Measurements from ENCODE around the gene POLA2. TPM values are rescaled to one million over a fixed set of nuclear protein-coding genes. Genes with fewer than 3 reads are reported as not detected.
"Not testable (repeated sequence)": the region's sequence is repeated elsewhere in the genome, so short reads cannot be mapped to it uniquely, and the experiment has no call there.

Gene POLA2
- total RNA-seq, 2 experiments from 2014 or later: 55.2 to 63.8 TPM

DNA sequence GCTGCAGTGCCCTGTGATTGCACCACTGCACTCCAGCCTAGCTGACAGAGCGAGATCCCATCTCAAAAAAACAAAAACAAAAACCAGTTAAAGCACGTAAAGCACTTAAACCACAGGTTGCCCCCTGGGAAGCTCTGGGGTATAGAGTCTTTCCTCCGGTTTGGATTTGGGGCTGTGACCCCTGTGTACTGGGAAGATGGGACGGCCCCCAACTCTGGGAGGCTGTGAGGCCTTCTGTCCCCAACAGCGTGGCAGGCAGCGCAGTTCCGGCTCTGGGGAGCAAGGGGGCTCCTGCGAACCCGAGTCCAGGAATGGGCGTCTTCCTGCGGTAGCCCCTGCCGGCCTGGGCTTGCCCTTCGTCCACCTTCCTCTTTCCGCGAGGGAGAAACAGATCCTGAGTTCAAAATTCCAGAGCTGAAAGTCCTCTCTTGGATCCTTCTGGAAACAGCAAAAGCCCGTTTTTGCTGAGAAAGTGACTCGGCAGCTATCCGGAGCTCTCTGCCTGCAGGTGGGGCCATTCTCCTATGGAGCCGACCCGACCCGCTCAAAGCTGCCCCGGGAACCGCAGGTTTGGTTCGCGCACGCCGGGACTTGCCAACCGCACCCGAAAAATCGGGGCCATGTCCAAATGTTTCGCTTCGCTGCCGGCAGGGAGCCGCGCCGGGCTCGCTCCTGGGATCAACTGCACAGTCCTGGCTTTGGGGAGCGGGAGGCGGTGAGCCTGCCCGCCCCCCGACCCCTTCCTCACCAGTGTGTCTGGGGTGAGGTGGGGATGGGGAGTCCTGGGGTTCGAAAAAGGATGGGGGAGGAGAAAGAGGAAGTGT, 36.3 kb upstream of the POLA2 start:
- ATAC-seq (peak; percentile 85), DNase-seq (peak; percentile 76)
- Mint-ChIP-seq H3K9me3 (no peaks in the 10 kb centered on the region), H3K27me3 (peaks cover 19% of the 10 kb centered on the region), H3K36me3 (ENCODE audit: low read depth) (no peaks in the 10 kb centered on the region), H3K4me1 (ENCODE audit: low read depth) (peaks cover 7% of the 10 kb centered on the region), H3K27ac (no peak overlapping the region), H3K4me3 (peak overlapping the region; percentile 72)
- TF ChIP-seq, protein P1, sequence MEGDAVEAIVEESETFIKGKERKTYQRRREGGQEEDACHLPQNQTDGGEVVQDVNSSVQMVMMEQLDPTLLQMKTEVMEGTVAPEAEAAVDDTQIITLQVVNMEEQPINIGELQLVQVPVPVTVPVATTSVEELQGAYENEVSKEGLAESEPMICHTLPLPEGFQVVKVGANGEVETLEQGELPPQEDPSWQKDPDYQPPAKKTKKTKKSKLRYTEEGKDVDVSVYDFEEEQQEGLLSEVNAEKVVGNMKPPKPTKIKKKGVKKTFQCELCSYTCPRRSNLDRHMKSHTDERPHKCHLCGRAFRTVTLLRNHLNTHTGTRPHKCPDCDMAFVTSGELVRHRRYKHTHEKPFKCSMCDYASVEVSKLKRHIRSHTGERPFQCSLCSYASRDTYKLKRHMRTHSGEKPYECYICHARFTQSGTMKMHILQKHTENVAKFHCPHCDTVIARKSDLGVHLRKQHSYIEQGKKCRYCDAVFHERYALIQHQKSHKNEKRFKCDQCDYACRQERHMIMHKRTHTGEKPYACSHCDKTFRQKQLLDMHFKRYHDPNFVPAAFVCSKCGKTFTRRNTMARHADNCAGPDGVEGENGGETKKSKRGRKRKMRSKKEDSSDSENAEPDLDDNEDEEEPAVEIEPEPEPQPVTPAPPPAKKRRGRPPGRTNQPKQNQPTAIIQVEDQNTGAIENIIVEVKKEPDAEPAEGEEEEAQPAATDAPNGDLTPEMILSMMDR (IDR thresholded peaks at IDR 0.05): peak; percentile 58
- CTCF ChIA-PET: interaction anchor here (0.6 to 6.0 kb wide), 27 partner anchors 10 to 305 kb away, joined by 3 to 55 read pairs (median 5); partner anchors contain the start of genes CAPN1, CDC42EP2, DPF2 and POLA2
- intact Hi-C loops (cut with micrococcal nuclease): loop anchor here (10.0 kb wide), 1 partner anchor 89 kb away; the partner anchor contains the start of gene CDC42EP2
- POLR2A ChIA-PET: interaction anchor here (1.1 to 2.9 kb wide), 4 partner anchors 13 to 197 kb away, joined by 3 to 14 read pairs (median 4); partner anchors contain the start of genes CDC42EP2 and POLA2

DNA sequence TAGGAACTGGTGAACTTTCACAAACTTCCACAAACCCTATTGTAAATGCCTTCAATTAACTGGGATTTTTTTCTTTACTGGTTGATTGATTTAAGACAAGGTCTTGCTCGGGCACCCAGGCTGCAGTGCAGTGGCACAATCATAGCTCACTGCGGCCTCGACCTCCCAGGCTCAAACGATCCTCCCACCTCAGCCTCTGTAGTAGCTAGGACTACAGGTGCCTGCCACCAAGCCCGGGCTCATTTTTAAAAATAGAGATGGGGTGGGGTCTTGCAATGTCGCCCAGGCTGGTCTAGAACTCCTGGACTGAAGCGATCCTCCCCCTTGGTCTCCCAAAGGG, 35.7 kb upstream of the POLA2 start:
- intact Hi-C loops (cut with micrococcal nuclease): loop anchor here (10.0 kb wide), 1 partner anchor 89 kb away; the partner anchor contains the start of gene CDC42EP2
- Mint-ChIP-seq H3K27me3 (peaks cover 19% of the 10 kb centered on the region), H3K27ac (no peak overlapping the region), H3K4me1 (ENCODE audit: low read depth) (peaks cover 7% of the 10 kb centered on the region), H3K9me3 (no peaks in the 10 kb centered on the region), H3K36me3 (ENCODE audit: low read depth) (no peaks in the 10 kb centered on the region), H3K4me3 (peak overlapping the region; percentile 72)
- ATAC-seq (no peak), DNase-seq (no peak)
- ChIA-PET POLR2A (interaction anchor here (1.1 to 2.9 kb wide), 4 partner anchors 14 to 197 kb away, joined by 3 to 14 read pairs (median 4); partner anchors contain the start of genes CDC42EP2 and POLA2), CTCF (interaction anchor here (0.6 to 6.0 kb wide), 22 partner anchors 10 to 108 kb away, joined by 3 to 55 read pairs (median 6); partner anchors contain the start of genes CDC42EP2, DPF2, POLA2 and SPDYC)
- TF ChIP-seq, protein P1 (IDR thresholded peaks at IDR 0.05): no peak

DNA sequence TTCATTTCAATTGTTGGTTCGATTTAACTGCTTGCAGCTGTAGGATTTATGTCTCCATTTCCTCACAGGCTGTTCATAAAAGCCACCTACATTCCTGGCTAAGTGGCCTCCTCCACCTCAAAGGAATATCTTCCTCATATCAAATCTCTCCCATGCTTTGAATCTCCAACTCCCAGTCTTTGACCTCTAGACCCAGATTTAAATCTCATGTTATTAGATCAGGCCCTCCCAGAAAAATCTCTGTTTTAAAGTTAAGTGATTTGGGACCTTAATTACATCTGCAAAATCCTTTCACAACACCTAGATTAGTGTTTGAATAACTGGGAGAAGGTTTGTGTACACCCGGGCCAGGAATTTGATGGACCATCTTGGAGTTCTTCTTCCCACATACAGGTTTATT, 33.9 kb upstream of the POLA2 start:
- POLR2A ChIA-PET: interaction anchor here (0.6 to 1.4 kb wide), 2 partner anchors 83 to 132 kb away, joined by 3 read pairs; partner anchors contain the start of gene VPS51
- Mint-ChIP-seq H3K27me3 (peaks cover 19% of the 10 kb centered on the region), H3K4me3 (no peak overlapping the region), H3K9me3 (no peaks in the 10 kb centered on the region), H3K36me3 (ENCODE audit: low read depth) (no peaks in the 10 kb centered on the region), H3K4me1 (ENCODE audit: low read depth) (peaks cover 7% of the 10 kb centered on the region), H3K27ac (no peak overlapping the region)
- TF ChIP-seq, protein P1 (IDR thresholded peaks at IDR 0.05): no peak
- ATAC-seq (no peak), DNase-seq (no peak)
- CTCF ChIA-PET: interaction anchor here (1.4 to 6.0 kb wide), 4 partner anchors 22 to 101 kb away, joined by 3 to 55 read pairs (median 20); partner anchors contain the start of gene CDC42EP2
- intact Hi-C loops (cut with micrococcal nuclease): loop anchor here (10.0 kb wide), 1 partner anchor 87 kb away; the partner anchor contains the start of gene CDC42EP2

DNA sequence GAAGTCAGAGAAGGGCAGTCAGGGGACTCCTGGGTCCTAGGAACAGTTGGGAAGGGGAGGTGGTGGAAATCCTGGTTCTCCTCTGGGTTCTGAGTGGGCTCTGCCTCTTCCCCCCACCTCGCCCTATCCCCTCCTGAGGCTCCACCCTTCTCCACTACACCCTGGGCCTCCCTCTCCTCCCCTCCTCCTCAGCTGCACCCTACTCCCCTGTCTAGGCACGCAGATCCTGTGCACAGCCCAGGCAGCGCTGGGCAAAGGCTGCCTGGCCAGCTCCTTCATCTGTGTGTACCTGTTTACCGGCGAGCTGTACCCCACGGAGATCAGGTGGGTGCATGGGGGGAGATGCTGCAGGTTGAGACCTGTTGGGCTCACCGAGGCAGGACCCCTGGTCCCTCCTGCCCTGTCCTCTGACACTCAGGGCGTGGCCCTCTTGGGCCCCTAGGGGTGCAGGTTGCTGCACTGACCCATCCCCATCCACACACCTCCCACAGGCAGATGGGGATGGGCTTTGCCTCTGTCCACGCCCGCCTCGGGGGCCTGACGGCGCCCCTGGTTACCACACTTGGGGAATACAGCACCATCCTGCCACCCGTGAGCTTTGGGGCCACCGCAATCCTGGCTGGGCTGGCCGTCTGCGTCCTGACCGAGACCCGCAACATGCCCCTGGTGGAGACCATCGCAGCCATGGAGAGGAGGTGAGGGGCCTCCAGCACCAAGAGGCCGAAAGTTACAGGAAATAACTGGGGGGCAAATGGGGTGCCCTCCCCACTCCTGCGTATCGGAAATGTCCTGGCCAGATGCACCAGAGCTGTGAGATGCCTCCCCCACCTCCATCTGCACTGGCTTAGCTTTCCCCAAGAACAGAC, 25.3 kb upstream of the POLA2 start:
- Mint-ChIP-seq H3K4me1 (ENCODE audit: low read depth) (no peaks in the 10 kb centered on the region), H3K36me3 (ENCODE audit: low read depth) (no peaks in the 10 kb centered on the region), H3K27me3 (no peaks in the 10 kb centered on the region), H3K9me3 (no peaks in the 10 kb centered on the region), H3K27ac (no peak overlapping the region), H3K4me3 (no peak overlapping the region)
- TF ChIP-seq, protein P1 (IDR thresholded peaks at IDR 0.05): no peak
- ATAC-seq: no peak
- no peak for DNase-seq
- intact Hi-C loops (cut with micrococcal nuclease): no loop called here
- ChIA-PET POLR2A (no interaction called here), CTCF (interaction anchor here (0.6 to 1.4 kb wide), 2 partner anchors 10 to 95 kb away, joined by 4 to 7 read pairs; no protein-coding TSS in a partner anchor)

DNA sequence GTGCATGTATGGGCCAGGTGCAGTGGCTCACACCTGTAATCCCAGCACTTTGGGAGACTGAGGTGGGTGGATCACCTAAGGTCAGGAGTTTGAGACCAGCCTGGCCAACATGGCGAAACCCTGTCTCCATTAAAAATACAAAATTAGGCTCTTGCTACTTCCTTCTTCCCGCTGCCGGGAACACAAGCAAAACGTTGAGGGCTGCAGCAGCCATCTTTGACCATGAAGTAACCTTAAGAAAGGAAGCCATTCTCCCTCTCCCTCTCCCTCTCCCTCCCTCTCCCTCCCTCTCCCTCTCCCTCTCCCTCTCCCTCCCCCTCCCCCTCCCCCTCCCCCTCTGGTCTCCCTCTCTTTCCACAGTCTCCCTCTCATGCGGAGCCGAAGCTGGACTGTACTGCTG, 23.5 kb upstream of the POLA2 start:
- DNase-seq; POLR2A ChIA-PET; H3K4me1 Mint-ChIP-seq (ENCODE audit: low read depth); H3K27me3 Mint-ChIP-seq; H3K36me3 Mint-ChIP-seq (ENCODE audit: low read depth); intact Hi-C loops (cut with micrococcal nuclease); CTCF ChIA-PET; H3K27ac Mint-ChIP-seq; H3K9me3 Mint-ChIP-seq; H3K4me3 Mint-ChIP-seq: not testable (repeated sequence)
- peak; percentile 56 for ATAC-seq
